Memory B cell (primary cell): Measurements from ENCODE around the gene SCNN1B.

Experiments
- ATAC-seq: fragments of 150-1000 bp; cut with Tn5 transposase; 2 replicates; pipeline ENCODE4 v1.10.0; 2021; ENCODE audit warnings: low read depth, mild to moderate bottlenecking, moderate library complexity
- DNase-seq, 2 donors: peaks; one replicate each; pipeline ENCODE4 v3.0.0; 2022; ENCODE audit warnings: low spot score in 2 of 2
- H3K27ac Mint-ChIP-seq: one replicate; pipeline ENCODE4 v1.8.0; 2022; ENCODE audit warnings: mild to moderate bottlenecking, moderate library complexity, mixed read lengths
- H3K27me3 Mint-ChIP-seq: one replicate; pipeline ENCODE4 v1.8.0; 2022; ENCODE audit warnings: mixed read lengths
- H3K36me3 Mint-ChIP-seq: one replicate; pipeline ENCODE4 v1.8.0; 2022; ENCODE audit warnings: mild to moderate bottlenecking, mixed read lengths
- H3K4me1 Mint-ChIP-seq: one replicate; pipeline ENCODE4 v1.8.0; 2022; ENCODE audit warnings: mixed read lengths
- H3K4me3 Mint-ChIP-seq: one replicate; pipeline ENCODE4 v1.8.0; 2022; ENCODE audit warnings: mild to moderate bottlenecking, moderate library complexity, mixed read lengths
- H3K9me3 Mint-ChIP-seq: one replicate; pipeline ENCODE4 v1.8.0; 2022; ENCODE audit warnings: mixed read lengths

SCNN1B gene

GRCh38 chr16:23320693-23321092, 18.6 kb downstream of the SCNN1B start:
- peaks cover 8% of the 10 kb centered on the region for H3K4me1 Mint-ChIP-seq
- ATAC-seq (no peak), DNase-seq (no peak)
- no peak overlapping the region for H3K27ac Mint-ChIP-seq
- no peaks in the 10 kb centered on the region for H3K9me3 Mint-ChIP-seq
- H3K27me3 Mint-ChIP-seq, result no peaks in the 10 kb centered on the region
- no peak overlapping the region for H3K4me3 Mint-ChIP-seq
- H3K36me3 Mint-ChIP-seq, result no peaks in the 10 kb centered on the region

GRCh38 chr16:23321206-23321875, 19.2 kb downstream of the SCNN1B start:
- no peak overlapping the region for H3K4me3 Mint-ChIP-seq

GRCh38 chr16:23323224-23324030, 21.3 kb downstream of the SCNN1B start:
- Mint-ChIP-seq H3K27me3 (no peaks in the 10 kb centered on the region), H3K4me1 (peaks cover 8% of the 10 kb centered on the region), H3K27ac (no peak overlapping the region), H3K9me3 (no peaks in the 10 kb centered on the region), H3K4me3 (no peak overlapping the region), H3K36me3 (no peaks in the 10 kb centered on the region)
- no peak for DNase-seq
- peak; percentile 48 for ATAC-seq

More at GRCh38 chr16:23321206-23321875, 19.2 kb downstream of the SCNN1B start:
- ATAC-seq, result no peak
- no peaks in the 10 kb centered on the region for H3K9me3 Mint-ChIP-seq
- H3K4me1 Mint-ChIP-seq, result peaks cover 8% of the 10 kb centered on the region
- no peak for DNase-seq
- H3K36me3 Mint-ChIP-seq, result no peaks in the 10 kb centered on the region
- no peaks in the 10 kb centered on the region for H3K27me3 Mint-ChIP-seq
- H3K27ac Mint-ChIP-seq, result no peak overlapping the region

GRCh38 chr16:23324727-23325126, 22.6 kb downstream of the SCNN1B start:
- no peak overlapping the region for H3K27ac Mint-ChIP-seq
- H3K4me1 Mint-ChIP-seq, result peaks cover 8% of the 10 kb centered on the region
- no peaks in the 10 kb centered on the region for H3K9me3 Mint-ChIP-seq

GRCh38 chr16:23327836-23328235, 25.7 kb downstream of the SCNN1B start:
- Mint-ChIP-seq H3K36me3 (no peaks in the 10 kb centered on the region), H3K27ac (no peak overlapping the region), H3K27me3 (no peaks in the 10 kb centered on the region), H3K4me3 (no peak overlapping the region), H3K9me3 (no peaks in the 10 kb centered on the region), H3K4me1 (peaks cover 9% of the 10 kb centered on the region)
- no peak for DNase-seq
- no peak for ATAC-seq

More at GRCh38 chr16:23324727-23325126, 22.6 kb downstream of the SCNN1B start:
- Mint-ChIP-seq H3K27me3 (no peaks in the 10 kb centered on the region), H3K4me3 (no peak overlapping the region), H3K36me3 (no peaks in the 10 kb centered on the region)
- DNase-seq, result no peak
- ATAC-seq, result no peak

- no peaks in the 10 kb centered on the region for H3K27me3 Mint-ChIP-seq
- H3K4me3 Mint-ChIP-seq, result no peak overlapping the region
- H3K4me1 Mint-ChIP-seq, result peaks cover 17% of the 10 kb centered on the region
- H3K9me3 Mint-ChIP-seq, result no peaks in the 10 kb centered on the region
- ATAC-seq, result no peak
- no peaks in the 10 kb centered on the region for H3K36me3 Mint-ChIP-seq
- H3K27ac Mint-ChIP-seq, result no peak overlapping the region
- no peak for DNase-seq
Measured at GRCh38 chr16:23330161-23330560, 28.1 kb downstream of the SCNN1B start.

GRCh38 chr16:23330583-23331249, 28.6 kb downstream of the SCNN1B start:
- Mint-ChIP-seq H3K27me3 (no peaks in the 10 kb centered on the region), H3K4me1 (peaks cover 19% of the 10 kb centered on the region), H3K36me3 (no peaks in the 10 kb centered on the region), H3K27ac (no peak overlapping the region), H3K9me3 (no peaks in the 10 kb centered on the region), H3K4me3 (no peak overlapping the region)
- DNase-seq (no peak), ATAC-seq (no peak)

GRCh38 chr16:23333034-23333579, 31.0 kb downstream of the SCNN1B start:
- Mint-ChIP-seq H3K4me3 (no peak overlapping the region), H3K27ac (no peak overlapping the region), H3K9me3 (no peaks in the 10 kb centered on the region), H3K36me3 (no peaks in the 10 kb centered on the region), H3K27me3 (no peaks in the 10 kb centered on the region), H3K4me1 (peaks cover 27% of the 10 kb centered on the region)
- no peak for DNase-seq
- ATAC-seq, result no peak

- ATAC-seq (no peak), DNase-seq (no peak)
- Mint-ChIP-seq H3K27me3 (no peaks in the 10 kb centered on the region), H3K4me1 (peaks cover 27% of the 10 kb centered on the region), H3K36me3 (no peaks in the 10 kb centered on the region), H3K27ac (peak overlapping the region; percentile 37), H3K4me3 (no peak overlapping the region), H3K9me3 (no peaks in the 10 kb centered on the region)
Measured at GRCh38 chr16:23333831-23334456, 31.8 kb downstream of the SCNN1B start.

- Mint-ChIP-seq H3K4me3 (no peak overlapping the region), H3K9me3 (no peaks in the 10 kb centered on the region), H3K27me3 (no peaks in the 10 kb centered on the region), H3K36me3 (no peaks in the 10 kb centered on the region), H3K4me1 (peaks cover 27% of the 10 kb centered on the region), H3K27ac (peak overlapping the region; percentile 37)
- ATAC-seq (peak; percentile 11), DNase-seq (no peak)
Measured at GRCh38 chr16:23334457-23334853, 32.4 kb downstream of the SCNN1B start.

- DNase-seq (no peak), ATAC-seq (no peak)
- Mint-ChIP-seq H3K9me3 (no peaks in the 10 kb centered on the region), H3K27me3 (no peaks in the 10 kb centered on the region), H3K4me3 (no peak overlapping the region), H3K36me3 (no peaks in the 10 kb centered on the region), H3K27ac (peak overlapping the region; percentile 37), H3K4me1 (peaks cover 27% of the 10 kb centered on the region)
Measured at GRCh38 chr16:23334950-23335349, 32.8 kb downstream of the SCNN1B start.

- H3K27me3 Mint-ChIP-seq, result no peaks in the 10 kb centered on the region
- no peak overlapping the region for H3K4me3 Mint-ChIP-seq
- no peak overlapping the region for H3K27ac Mint-ChIP-seq
- H3K4me1 Mint-ChIP-seq, result peaks cover 24% of the 10 kb centered on the region
- H3K9me3 Mint-ChIP-seq, result no peaks in the 10 kb centered on the region
- DNase-seq (no peak), ATAC-seq (no peak)
- no peaks in the 10 kb centered on the region for H3K36me3 Mint-ChIP-seq
Measured at GRCh38 chr16:23337836-23338550, 35.9 kb downstream of the SCNN1B start.

GRCh38 chr16:23339787-23340186, 37.7 kb downstream of the SCNN1B start:
- DNase-seq, result no peak
- Mint-ChIP-seq H3K4me3 (no peak overlapping the region), H3K27ac (no peak overlapping the region), H3K4me1 (peaks cover 12% of the 10 kb centered on the region), H3K36me3 (no peaks in the 10 kb centered on the region), H3K27me3 (no peaks in the 10 kb centered on the region), H3K9me3 (no peaks in the 10 kb centered on the region)
- ATAC-seq, result no peak
